Thyroid gland (tissue), 4 donors: ENCODE data around the gene ARHGEF3. TPM values are rescaled to one million over a fixed set of nuclear protein-coding genes. Genes with fewer than 3 reads are reported as not detected.

Source experiments
- DNase-seq, 2 donors: peaks; one replicate each; pipeline ENCODE4 v3.0.0-alpha.2; 2019
- H3K27ac ChIP-seq, 3 donors: fragments of 200-600 bp; sonication (generic); 1 replicate in 2 of 3; 2 replicates in 1 of 3; pipeline ENCODE4 v1.5.1; 2016 to 2019; ENCODE audit warnings: mild to moderate bottlenecking in 1 of 3, moderate library complexity in 1 of 3
- H3K27me3 ChIP-seq: fragments of 200-600 bp; sonication (generic); one replicate; pipeline ENCODE4 v1.5.1; 2019
- H3K36me3 ChIP-seq, 2 donors: fragments of 200-600 bp; sonication (generic); one replicate each; pipeline ENCODE4 v1.5.1; 2016 to 2019
- H3K4me1 ChIP-seq, 2 donors: fragments of 200-600 bp; sonication (generic); one replicate each; pipeline ENCODE4 v1.5.1; 2017 to 2019
- H3K4me3 ChIP-seq, 3 donors: fragments of 200-600 bp; sonication (generic); replicated peaks in 1 of 3; 1 replicate in 2 of 3; 2 replicates in 1 of 3; pipeline ENCODE4 v1.5.1; 2016; ENCODE audit warnings: mild to moderate bottlenecking in 1 of 3
- H3K9me3 ChIP-seq: fragments of 200-600 bp; sonication (generic); one replicate; pipeline ENCODE4 v1.5.1; 2017
- POLR2A ChIP-seq, 2 donors: fragments of 450-650 bp; IDR thresholded peaks; one replicate each; pipeline ENCODE4 v1.6.1; 2017; ENCODE audit warnings: antibody characterized with exemption in 2 of 2, mild to moderate bottlenecking in 2 of 2, moderate library complexity in 1 of 2
- WGBS, 2 donors: methylation state at CpG; one replicate each; pipeline ENCODE4 v1.1.5; 2017; 5-methylcytosine and 5-hydroxymethylcytosine counted together
- intact Hi-C: fragments of 100-400 bp; cut with DNase I; formaldehyde crosslinking; loops from one replicate; pipeline ENCODE4 v1.15.1; 2023
- total RNA-seq, 4 donors: library from RNA; depleted of rRNA; stranded (reverse); fragments of >200 nt; gene quantifications; one replicate each; pipeline ENCODE4 v1.2.3, GENCODE V29; 2016
- TF ChIP-seq, protein P1 (sequence below), 6 experiments: fragments of 200-600 bp in 3 of 6; fragments of 450-650 bp in 3 of 6; sonication (generic) in 3 of 6; IDR thresholded peaks; one replicate each; pipeline ENCODE4 v1.5.1; 2016 to 2019; ENCODE audit warnings: antibody characterized with exemption in 6 of 6, mild to moderate bottlenecking in 2 of 6, inconsistent platforms in 1 of 6, moderate library complexity in 1 of 6

Gene ARHGEF3
- total RNA-seq, 4 donors from 2014 or later: 15.7 to 20.8 (median 18.8) TPM

DNA sequence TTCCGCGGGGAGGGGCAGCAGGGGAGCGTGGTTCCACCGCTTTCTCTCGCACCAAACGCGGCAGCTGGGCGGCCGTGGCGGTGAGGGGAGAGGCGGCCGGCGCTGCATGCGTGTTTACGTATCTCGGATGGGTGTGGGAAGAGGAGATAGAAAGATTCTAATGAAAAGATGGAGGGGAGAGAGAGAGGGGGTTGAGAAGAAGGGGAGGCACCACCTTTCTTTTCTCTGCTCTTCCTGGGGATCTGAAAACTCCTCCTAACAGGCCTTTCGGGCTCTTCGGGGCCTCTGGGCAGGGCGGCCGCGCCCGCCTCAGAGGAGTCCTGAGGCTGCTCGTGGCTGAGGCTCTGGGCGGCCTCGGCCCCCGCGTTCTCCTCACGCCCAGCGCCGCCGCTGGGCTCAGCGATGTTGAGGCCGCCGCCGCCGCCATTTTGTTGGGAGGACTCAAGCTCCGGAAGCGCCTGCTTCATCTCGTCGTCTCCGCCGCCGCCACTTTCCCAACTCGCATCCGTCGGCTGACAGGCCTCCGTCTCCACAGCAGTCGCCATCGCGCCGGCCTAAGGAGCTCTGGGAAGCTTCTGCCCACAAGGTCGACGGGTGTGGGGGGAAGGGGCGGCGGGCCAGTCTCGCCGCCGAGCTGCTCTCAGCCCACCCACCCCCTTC, 119.2 kb downstream of the ARHGEF3 start:
- Histone ChIP-seq H3K4me3 (peak overlapping the region; percentile 77 to 91 (median 81)), H3K4me1 (peaks cover 19 to 30% of the 10 kb centered on the region in 2 donors), H3K36me3 (no peaks in the 10 kb centered on the region), H3K27ac (peak overlapping the region; percentile 99), H3K9me3 (no peaks in the 10 kb centered on the region), H3K27me3 (no peaks in the 10 kb centered on the region)
- peak; percentile 70 to 74 for DNase-seq
- intact Hi-C loops: no loop called here
- WGBS, 2 donors: 1% methylated on average over 23 to 36 of the region's 58 CpGs
- peak in 1 of 2 donors; percentile 45 for TF ChIP-seq POLR2A (IDR thresholded peaks at IDR 0.05)
- TF ChIP-seq, protein P1, sequence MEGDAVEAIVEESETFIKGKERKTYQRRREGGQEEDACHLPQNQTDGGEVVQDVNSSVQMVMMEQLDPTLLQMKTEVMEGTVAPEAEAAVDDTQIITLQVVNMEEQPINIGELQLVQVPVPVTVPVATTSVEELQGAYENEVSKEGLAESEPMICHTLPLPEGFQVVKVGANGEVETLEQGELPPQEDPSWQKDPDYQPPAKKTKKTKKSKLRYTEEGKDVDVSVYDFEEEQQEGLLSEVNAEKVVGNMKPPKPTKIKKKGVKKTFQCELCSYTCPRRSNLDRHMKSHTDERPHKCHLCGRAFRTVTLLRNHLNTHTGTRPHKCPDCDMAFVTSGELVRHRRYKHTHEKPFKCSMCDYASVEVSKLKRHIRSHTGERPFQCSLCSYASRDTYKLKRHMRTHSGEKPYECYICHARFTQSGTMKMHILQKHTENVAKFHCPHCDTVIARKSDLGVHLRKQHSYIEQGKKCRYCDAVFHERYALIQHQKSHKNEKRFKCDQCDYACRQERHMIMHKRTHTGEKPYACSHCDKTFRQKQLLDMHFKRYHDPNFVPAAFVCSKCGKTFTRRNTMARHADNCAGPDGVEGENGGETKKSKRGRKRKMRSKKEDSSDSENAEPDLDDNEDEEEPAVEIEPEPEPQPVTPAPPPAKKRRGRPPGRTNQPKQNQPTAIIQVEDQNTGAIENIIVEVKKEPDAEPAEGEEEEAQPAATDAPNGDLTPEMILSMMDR (IDR thresholded peaks at IDR 0.05): peak in 1 of 6 experiments; percentile 3

GRCh38 chr3:56681984-56682461, 119.7 kb downstream of the ARHGEF3 start:
- Histone ChIP-seq H3K9me3 (no peaks in the 10 kb centered on the region), H3K4me3 (peak overlapping the region; percentile 77 to 91 (median 81)), H3K27ac (peak overlapping the region; percentile 99), H3K27me3 (no peaks in the 10 kb centered on the region), H3K4me1 (peaks cover 19 to 30% of the 10 kb centered on the region in 2 donors), H3K36me3 (no peaks in the 10 kb centered on the region)
- intact Hi-C loops: no loop called here
- WGBS, 2 donors: 17 to 20% methylated on average over 8 to 10 of the region's 10 CpGs
- no peak for DNase-seq
- TF ChIP-seq, protein P1 (IDR thresholded peaks at IDR 0.05): no peak
- TF ChIP-seq POLR2A (IDR thresholded peaks at IDR 0.05): no peak

DNA sequence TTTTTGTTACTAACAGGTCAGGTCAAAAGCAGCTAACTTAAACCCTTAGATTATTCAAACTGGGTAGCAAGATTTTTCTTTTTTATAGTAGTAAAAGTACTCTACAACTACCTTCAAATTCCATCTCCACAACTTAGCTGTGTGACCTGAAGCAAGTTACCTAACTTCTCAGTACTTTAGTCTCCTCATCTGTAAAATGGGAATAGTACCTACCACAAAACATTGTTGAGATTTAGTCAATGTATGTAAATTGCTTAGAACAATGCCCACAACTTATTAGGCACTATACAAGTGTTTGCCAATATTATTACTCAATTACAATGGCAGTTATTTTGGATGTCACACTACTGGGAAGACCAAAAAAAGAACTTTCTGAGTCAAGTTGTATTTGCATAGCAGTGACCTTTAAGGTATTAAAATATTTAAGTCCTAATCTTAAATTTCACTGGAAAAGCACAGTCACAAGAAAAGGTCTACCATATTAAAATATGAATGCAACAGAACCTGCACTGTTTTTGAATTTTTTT, 121.6 kb downstream of the ARHGEF3 start:
- intact Hi-C loops: no loop called here
- Histone ChIP-seq H3K27ac (no peak overlapping the region), H3K36me3 (no peaks in the 10 kb centered on the region), H3K9me3 (no peaks in the 10 kb centered on the region), H3K4me3 (no peak overlapping the region), H3K4me1 (peaks cover 25 to 42% of the 10 kb centered on the region in 2 donors), H3K27me3 (no peaks in the 10 kb centered on the region)
- TF ChIP-seq, protein P1 (IDR thresholded peaks at IDR 0.05): no peak
- no peak for TF ChIP-seq POLR2A (IDR thresholded peaks at IDR 0.05)
- no peak for DNase-seq

Other genes with a start within 250 kb of the ARHGEF3 start
- gene CCDC66, start 244.8 kb downstream of the ARHGEF3 start, total RNA-seq: 10 to 100 TPM; 39.4 to 69.5 (median 40.6) TPM
- gene TASOR, start 118.7 kb downstream of the ARHGEF3 start, total RNA-seq: 100 to 1,000 TPM in 3 of 4 donors, 10 to 100 TPM in 1; 93.7 to 129 (median 103) TPM